HG03064 (cell line): ENCODE measurements around the gene IPCEF1.
"Not testable (repeated sequence)": the region's sequence is repeated elsewhere in the genome, so short reads cannot be mapped to it uniquely, and the experiment has no call there.

Experiments used
- ATAC-seq: cut with Tn5 transposase; IDR thresholded peaks from one replicate; pipeline ENCODE4 v1.9.1; 2021; ENCODE audit warnings: low read depth; ENCODE audit not compliant: unreplicated experiment

The IPCEF1 gene

DNA sequence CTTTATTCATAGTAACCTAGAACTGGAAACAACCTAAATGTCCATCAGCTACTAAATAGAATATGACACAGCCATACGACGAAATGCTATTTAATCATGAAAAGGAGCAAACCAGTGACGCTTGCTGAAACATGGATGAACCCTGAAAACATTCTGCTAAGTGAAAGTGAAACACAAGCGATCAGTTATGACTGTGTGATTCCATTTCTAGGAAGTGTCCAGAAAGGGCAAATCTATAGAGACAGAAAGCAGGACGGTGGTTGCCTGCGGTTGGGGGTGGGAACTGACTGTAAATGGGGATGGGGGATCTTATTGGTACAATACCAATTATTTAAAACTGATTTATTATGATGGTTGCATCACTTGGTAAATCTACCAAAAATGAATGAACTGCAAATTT is 126.8 kb downstream of the IPCEF1 start:
- ATAC-seq = no peak

DNA sequence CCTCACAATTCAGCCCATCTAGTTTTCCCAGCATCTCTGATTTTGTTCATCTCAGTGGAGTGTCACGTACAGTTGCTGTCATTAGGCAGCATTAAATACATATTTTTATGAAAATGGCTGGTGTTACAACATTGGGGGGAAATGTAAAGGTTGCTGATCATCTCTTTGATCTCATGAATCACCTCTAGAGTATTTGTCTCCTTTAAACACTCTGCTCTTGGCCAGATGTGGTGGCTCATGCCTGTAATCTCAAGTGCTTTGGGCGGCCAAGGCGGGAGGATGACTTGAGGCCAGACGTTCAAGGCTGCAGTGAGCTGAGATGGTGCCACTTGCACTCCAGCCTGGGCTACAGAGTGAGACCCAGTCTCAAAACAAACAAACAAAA is 128.1 kb downstream of the IPCEF1 start:
- ATAC-seq = no peak

DNA sequence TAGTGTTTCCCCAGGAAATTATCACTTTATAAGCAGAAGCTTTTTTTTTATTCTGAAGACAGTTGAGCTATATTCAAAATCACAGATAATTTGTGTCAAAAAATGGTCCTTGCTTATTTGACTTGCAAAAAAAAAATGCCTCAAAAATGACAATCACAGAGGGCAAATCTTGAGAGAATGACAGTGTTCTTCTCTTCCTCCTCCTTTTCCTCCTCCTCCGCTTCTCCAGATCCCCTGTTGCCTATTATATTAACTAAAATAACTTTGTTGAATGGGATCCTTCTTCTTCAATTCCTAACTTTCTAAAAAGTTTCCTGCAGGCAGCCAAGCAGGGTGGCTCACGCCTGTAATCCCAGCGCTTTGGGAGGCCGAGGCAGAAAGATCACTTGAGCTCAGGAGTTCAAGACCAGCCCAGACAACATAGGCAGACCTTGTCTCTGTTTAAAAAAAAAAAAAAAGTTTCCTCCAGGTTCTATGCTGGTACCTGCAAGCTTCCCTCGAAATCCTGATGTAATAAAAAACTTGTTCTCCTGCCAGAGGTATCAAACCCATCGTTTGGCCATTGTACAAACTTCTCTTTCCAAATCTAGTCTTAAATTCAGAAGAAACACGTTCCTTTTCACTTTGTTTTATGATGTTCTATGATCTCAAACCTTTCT is 128.6 kb downstream of the IPCEF1 start:
- no peak for ATAC-seq

DNA sequence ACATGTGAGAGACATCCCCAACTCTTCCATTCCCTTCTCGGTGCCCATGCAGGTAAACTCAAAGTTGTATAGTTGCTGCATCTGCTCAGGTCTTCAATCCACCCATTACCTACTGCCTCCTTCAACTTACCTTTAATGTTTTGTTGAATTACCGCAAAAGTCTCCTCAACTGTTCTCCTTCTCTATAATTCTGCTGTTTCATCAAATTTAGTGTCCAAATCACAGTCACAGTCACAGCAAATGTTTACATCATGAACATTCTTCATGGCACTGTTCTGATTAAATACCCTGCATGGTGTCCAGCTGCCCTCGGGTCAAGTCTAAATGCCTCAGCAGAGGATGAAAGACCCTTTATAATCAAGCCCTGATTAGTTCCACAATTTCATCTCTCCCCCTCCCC is 130.1 kb downstream of the IPCEF1 start:
- no peak for ATAC-seq

DNA sequence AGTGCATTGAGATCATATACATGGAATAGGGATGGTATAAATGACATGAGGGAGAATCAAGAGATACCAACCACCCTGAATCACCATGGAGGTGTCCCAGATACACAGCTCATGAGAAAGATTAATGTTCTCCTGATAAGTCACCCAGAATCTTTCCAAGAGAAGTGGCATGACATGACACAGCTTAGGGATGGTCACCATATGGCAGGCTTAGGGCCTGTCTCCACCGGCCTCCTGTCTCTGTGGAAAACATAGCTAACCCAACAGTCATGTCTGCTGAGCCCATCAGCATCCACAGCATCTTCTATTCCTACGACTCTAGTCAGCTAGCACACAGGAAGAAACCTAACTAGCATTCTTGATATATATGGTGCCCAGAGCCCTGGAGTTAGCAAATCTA is 133.3 kb downstream of the IPCEF1 start:
- ATAC-seq = no peak

DNA sequence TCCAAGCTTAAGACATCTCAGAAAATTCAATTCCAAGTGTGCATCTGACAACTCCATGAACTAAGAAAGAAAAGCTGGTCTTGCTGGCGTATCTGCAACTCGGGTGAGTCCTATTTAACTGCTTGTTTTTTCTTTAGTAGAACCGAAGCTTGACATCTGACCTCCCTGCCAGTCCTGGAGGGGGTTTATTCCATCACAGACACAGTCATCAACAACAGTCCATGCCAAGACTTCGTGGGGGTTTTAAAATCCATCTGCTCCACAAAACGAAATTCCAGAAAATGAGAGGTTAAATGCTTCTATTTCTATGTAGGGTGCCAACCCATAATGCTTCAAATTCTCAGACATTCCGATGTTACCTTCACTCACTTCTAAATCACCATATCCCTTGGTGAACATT is 133.9 kb downstream of the IPCEF1 start:
- ATAC-seq = no peak

DNA sequence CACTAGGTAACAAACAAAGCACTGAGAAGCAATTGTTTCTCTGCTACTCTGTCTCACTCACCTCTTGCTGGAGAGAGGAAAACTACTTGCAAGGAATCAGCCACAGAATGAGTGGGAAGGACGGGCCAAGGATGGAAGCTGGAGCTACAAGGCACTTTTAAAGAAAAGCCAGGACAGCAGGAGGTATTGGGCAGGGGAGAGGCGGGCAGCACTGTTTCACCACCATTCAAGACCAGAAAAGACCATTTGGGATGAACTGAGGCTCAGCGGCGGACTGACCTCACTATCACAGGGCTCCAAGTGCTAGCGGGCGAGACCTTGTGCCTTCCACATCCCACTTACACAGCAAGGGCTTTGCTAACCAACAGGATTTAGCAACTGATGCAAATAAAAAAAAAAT is 137.4 kb downstream of the IPCEF1 start:
- no peak for ATAC-seq

DNA sequence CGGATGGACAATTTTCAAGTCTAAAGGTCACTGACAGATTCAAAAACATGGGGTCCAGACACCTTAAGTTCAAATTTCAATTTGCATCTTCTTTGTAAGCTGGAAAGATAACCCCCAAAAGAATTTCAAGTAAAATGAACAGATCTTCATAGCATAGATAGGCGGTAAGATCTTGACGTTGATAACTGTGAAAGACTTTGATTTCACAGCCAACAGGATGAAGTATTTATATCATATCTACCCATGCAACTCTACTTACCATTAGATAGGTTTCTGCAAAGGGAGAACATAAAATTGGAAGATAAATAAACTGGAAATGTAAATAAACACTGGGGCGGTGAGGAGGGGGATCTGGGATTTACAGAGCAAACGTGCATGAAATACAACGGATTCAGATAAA is 137.8 kb downstream of the IPCEF1 start:
- ATAC-seq = no peak

DNA sequence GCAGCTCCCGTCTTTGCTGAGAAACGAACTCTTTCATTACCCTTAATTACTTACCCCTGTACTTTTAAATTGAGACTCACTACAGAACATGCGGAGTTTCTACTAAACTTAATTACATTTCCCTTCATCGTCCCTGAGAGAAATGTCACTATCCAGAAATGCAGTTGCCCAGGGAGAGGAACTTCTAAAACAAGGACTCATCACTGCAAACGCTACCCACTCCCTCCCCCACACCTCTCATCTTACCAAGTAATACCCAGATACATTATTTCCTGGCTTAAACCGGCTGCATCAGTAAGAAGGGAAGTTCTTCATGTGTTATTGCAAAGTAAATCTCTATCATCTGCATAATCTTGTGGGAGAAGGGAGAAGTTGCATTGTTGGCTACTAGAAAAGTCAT is 138.3 kb downstream of the IPCEF1 start:
- ATAC-seq = no peak

DNA sequence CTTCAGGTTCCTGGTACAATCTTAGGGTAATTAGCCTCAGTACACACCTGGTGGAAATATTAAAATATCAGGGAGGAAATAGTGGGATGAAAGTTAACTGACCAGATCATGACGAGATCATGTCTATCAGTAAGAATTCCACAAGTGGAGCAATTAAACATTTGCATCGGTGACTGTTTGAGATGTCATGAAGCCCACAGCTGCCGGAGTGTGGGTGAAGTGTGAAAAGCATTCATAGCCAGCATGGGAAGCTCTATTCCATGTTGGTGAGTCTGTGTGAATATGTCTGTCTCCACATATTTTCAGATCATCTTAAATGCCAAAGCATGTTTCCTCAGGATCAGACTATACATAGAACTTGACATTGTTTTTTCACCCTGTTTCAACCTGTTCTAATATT is 142.8 kb downstream of the IPCEF1 start:
- ATAC-seq = no peak

DNA sequence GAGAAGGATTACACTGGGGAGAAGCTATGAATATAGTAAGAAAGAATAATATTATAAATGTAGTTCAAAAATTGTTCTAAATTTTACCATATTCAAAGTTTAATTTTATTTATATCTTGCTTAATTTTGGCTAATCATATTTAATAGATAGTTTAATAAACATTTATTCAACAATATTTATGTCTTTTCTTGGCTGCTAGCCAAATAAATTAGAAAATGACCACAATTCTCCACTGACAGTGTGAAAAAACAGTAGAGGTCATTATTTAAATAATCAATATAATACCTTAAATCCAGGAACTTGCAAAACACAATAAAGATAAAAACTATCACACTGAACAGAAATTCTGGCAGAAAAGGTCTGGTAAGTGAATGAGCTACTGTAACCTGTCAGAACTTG is 145.9 kb downstream of the IPCEF1 start:
- no peak for ATAC-seq

DNA sequence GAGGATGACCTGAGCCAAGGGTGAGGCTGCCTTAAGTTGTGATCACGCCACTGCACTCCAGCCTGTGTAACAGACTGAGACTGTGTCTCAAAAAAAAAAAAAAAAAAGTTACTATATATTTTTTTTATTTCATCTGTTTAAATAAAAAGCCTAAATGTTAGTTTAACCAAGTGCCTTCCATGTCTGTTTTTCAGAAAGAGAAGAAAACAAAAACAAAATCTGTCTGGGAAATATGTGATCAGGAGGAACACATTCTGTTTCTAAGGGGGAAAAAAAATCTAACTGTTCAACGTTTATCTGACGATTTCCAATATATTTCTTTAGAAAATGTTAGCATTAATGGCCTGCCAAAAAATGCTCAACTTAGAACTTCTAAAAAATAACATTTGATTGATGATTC is 147.0 kb downstream of the IPCEF1 start:
- ATAC-seq = no peak

DNA sequence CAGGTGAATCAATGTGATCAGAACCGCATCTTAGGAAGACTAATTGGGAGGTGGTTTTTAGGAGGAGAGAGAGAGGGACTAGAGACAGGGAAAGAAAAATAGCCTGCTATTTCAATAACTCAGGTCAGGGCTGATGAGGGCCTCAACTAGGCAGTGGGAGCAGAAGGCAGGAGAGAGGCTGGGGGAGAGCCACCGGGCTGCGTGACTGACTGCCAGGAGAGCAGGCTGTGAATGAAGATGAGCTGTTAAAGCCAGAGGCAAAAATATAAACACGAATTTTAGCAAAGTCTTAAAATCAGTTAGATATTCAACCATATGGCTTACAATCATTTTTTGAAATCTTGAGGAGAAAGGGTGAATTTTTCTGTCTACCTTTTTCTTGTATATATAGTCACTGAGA is 149.6 kb downstream of the IPCEF1 start:
- ATAC-seq = no peak

DNA sequence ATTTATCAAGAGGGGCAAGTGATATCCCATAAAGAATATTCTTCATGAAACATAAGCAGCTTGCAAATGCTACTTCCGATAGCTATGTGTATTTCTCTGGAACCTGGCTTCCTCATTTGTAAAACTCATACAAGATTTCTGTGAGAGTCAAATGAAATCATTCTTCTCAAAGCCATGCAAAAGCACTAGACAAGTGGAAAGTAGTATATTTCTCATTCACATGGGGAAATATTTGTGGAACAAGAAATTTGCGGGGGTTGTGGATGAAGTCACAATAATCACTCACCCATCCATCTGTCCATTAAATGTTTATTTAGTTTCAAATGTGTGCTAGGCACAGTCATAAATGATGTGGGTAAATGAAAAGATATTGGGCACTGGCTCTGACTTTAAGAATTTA is 150.5 kb downstream of the IPCEF1 start:
- no peak for ATAC-seq

DNA sequence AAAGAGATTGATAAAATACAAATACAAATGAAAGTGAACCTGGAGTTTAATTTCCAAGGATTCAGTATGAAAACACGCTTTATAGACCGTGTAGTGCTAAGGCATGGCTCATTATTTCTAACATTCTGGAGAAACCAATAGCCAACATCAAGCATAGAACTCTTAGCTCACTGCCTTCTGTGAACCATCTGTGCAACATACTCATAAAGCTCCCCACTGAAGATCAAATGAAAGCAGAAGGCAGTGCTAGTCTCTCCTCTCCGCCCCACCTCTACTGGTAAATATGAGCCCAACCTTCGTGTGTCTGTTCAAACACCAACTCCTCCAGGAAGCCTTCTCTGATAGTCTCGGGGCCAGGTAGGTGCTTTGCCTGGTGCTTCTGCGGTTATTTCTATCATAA is 153.6 kb downstream of the IPCEF1 start:
- no peak for ATAC-seq

DNA sequence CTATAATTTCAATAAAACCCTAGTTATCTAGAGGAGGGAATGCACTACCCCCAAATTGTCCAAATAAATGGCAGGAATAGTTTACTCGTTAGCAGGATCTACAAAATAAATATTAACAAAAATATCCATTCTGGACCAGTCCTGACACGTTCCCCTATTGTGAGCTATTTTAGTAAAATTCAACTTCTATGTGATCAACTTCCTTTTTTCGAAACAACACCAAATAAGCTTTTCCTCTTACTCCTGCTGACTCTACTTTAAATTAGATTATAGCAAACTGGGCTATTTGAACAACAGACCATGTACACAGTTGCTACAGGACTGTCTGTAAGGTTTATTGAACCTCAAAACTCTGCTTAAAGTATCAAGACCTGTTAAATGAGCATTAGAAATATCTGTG is 154.3 kb downstream of the IPCEF1 start:
- ATAC-seq = no peak

DNA sequence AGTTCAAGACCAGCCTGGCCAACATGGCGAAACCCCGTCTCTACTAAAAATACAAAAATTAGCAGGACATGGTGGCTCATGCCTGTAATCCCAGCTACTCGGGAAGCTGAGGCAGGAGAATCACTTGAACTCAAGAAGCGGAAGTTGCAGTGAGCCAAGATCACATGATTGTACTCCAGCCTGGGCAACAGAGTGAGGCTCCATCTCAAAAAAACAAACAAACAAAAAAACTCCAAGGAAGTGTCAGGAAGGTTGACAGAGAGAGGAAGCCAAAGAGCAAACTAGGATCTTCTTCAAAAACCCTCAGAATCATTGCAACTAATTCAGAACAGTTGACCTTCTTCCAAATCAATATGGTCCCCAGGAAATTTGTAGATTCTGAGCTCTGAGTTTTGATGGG is 154.9 kb downstream of the IPCEF1 start:
- not testable (repeated sequence) for ATAC-seq

DNA sequence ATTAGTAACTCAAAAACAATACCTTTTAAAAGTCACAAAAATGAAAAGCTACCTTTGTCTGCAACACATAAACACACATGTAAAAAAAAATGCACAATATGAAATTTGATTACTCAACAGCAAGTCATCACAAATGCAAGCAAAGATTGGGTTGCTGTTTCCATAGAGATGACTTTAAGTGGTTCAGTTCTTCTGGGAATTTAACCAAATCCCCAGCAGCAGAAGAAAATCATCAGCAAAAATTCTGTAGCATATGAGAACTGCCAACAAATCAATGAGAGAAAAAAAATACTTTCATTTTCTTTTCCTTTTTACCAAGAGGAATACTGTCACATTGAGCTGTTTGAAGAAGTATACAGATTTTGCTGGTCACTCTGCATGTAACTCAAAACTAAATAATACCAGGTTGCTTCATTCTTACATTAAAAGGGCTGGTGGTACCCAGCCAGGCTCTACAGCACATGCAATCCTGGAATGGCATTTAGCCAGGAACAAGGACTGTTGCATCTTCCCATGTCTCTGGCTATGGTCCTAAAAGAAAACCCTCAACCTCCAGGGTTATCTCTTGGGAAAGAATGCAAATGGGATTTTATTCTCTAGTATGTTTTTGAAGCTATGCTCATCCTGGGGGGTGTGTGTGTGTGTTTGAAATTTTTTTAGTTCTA is 159.3 kb downstream of the IPCEF1 start:
- no peak for ATAC-seq

DNA sequence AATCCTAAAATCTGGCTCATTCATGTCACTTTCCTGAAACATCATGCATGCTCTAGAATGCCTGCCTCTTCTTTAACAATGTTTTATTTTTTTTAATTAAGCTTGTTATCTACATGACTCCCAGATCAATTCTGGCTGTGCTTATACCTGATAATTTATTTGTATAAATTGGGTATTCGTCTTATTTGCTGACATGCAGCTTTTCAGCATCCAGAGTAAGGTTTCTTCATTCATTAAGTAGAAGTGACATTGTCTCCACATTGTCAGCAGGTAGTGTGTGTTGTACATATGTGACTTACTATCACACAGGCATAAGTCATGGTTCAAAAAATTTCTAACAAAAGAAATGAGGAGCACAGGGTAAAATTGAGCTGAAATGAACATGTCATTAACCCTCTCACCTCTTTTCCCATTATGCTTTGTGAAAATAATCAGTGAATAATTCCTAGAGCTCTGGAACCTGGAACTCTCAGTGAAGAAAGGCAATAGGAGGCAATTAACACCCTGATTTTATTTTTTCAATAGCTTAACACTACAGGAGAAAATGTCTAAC is 160.2 kb downstream of the IPCEF1 start:
- no peak for ATAC-seq

DNA sequence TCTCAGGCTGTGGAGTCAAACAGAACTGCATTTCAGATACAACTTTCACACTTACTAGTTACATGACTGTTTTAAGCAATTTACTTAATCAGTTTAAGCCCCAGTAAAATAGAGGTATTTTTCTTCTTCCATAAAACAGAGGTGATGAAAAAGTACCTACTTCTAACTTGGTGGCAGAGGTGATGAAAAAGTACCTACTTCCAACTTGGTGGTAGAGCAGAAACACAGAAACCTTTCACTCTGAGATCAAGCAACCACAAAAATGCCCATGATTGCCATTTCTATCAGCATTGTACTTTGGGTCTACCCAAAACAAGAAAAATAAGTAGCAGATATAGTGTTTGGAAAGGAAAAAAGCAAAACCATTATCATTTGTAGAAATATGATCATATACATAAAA is 168.9 kb downstream of the IPCEF1 start:
- no peak for ATAC-seq

DNA sequence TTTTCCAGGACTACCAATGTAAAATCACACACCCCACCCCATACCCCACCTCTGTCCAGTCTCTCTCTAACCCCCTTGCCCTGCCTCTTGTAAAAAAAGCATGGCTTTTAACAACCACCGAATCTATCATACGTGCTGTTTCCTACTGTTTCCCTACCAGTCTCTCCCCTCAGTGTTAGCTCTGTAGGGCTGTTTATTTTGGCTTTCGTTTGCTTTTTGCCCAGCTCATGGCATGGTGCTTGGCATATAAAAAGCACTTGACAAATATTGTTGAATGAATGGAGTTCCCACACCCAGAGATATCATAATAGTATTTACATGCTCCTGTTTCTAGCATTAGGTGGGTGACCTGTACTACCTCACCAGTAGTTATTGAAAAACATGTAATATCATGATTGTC is 169.4 kb downstream of the IPCEF1 start:
- ATAC-seq = no peak

DNA sequence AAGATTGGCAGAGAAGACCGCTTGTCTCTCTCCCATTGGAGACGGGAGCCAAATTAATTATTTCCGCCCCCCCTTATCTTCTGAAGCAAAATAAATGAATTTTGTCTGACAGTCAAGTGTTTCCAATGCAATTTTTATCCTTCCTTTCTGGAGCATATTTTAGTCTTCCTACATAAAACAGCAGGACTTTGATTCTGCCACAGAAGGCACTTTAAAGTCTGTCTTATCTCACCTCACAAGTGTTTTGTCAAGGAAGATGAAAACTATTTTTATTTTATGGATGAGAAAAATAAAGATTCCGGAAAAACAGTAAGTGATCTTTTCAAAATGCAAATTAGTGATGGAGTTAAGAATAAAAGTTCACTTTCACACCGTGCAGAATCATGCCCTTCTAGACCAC is 177.2 kb downstream of the IPCEF1 start:
- ATAC-seq = no peak
